ACHN (cell line): ENCODE data around the gene BPIFB1.
A peak's percentile ranks its signal among the peaks of the same experiment; 100 is the strongest.

Experiments used
- DNase-seq: peaks from one replicate; pipeline ENCODE4 v3.0.0-alpha.2; 2015
- in situ Hi-C: cut with HindIII; loops from 2 replicates; pipeline ENCODE4 v1.10.0; 2017; ENCODE audit warnings: low sequenced_read_pairs, low pct_ligation_motif_present, low pct_unique_long_range_greater_than_20kb

Gene BPIFB1, protein sequence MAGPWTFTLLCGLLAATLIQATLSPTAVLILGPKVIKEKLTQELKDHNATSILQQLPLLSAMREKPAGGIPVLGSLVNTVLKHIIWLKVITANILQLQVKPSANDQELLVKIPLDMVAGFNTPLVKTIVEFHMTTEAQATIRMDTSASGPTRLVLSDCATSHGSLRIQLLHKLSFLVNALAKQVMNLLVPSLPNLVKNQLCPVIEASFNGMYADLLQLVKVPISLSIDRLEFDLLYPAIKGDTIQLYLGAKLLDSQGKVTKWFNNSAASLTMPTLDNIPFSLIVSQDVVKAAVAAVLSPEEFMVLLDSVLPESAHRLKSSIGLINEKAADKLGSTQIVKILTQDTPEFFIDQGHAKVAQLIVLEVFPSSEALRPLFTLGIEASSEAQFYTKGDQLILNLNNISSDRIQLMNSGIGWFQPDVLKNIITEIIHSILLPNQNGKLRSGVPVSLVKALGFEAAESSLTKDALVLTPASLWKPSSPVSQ

DNA sequence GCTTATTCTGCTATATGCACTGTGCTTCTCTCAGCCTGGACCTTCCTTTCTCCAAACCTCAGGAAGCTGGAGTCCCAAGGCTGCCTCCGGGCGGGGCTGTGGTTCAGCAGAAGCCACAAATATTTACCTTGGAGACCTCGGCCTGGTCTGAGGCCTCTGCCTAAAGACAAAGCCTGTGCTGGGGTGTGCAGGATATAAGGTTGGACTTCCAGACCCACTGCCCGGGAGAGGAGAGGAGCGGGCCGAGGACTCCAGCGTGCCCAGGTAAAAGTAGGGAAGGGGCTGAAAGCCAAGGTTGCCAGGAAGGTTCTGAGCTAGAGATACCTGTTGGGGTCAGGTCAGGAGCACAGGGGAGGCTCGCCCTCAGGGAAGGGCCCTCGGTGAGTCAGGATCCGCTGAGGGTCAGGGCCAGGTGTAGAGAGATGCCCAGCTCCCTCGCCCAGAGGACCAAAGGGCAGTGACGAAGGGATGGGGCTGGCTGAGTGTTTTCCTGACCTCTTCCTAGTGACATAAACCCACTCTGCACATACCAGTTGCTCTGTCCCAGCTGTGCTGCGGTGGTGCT, at the start of gene BPIFB1:
Gene BPIFB1, plus strand, starts transcription at position 224 of the 565 bp plus-strand sequence. CDS start 2,860 bp downstream, outside the sequence.
- in situ Hi-C loops = no loop called here
- DNase-seq = no peak

DNA sequence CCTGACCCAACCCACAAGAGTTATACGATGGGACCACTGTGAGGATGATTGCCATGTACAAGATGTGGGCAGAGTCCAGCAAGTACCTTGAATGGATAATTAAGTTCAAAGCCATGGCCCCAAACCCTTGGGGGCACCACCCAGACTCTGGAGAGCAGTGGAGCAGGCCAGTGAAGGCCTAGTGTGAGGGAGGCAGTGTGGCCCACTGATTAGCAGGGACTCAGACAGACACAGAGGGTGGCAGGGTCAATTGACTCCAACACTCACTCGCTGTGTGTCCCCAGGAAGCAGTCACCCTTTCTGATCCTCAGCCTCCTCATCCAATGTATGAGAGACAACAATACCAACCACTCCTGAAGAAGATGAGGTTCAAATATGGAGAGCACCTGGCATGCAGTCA, 49.0 kb upstream of the BPIFB1 start:
- in situ Hi-C loops = no loop called here
- no peak for DNase-seq

DNA sequence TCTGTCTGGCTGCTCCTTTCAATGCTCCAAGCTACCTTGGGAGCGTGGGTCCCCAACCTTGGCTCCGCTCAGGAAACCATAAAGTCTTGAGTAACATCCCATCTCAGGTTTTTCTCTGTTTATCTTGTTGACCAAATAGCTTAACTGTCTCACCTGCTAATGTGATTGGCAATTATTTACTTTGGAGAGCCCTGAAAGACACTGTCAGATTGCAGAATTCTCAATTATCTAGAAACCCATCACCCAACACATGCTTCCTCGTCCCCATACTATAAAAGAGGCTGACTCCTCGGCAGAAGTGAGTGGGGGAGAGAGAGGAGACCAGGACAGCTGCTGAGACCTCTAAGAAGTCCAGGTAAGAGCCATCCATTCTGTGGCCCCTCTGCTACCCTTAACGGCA, 47.3 kb upstream of the BPIFB1 start, which contains the start of gene BPIFA1:
Gene BPIFA1, plus strand, starts transcription at position 301 of the 400 bp plus-strand sequence. CDS start 1,716 bp downstream, outside the sequence.
- no peak for DNase-seq
- in situ Hi-C loops = no loop called here

DNA sequence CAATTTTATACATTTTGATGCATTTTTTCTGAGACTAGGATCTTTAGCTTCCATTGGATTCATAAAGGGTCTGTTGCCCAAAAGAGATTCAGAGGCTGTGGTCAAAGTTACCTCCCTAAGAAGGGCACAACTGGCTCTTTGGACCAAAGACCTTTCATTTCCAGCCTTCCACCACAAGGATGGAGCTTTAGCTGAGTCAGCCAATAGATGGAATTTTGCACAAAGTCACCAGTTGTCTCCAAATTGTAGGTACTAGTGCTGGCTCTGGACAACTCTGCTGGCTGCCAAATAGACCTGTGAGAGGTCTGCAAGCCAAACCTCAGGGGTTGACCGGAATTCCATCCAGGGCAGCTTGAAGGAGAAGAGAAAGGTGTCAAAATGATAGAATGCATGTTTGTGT, 46.7 kb upstream of the BPIFB1 start:
- in situ Hi-C loops = no loop called here
- no peak for DNase-seq

DNA sequence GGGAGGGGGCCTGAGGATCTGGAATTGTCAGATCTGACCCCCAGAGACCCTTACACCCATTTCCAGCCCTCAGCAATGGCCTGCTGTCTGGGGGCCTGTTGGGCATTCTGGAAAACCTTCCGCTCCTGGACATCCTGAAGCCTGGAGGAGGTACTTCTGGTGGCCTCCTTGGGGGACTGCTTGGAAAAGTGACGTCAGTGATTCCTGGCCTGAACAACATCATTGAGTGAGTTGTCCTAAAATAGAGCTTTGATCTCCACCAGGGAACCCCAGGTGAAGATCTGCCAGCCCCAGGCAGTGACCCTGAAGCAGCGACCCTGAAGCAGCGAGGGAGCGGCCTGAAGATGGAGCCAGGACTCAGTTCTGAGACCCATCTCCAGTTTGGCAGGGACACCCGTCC, 45.0 kb upstream of the BPIFB1 start:
- in situ Hi-C loops = no loop called here
- no peak for DNase-seq

DNA sequence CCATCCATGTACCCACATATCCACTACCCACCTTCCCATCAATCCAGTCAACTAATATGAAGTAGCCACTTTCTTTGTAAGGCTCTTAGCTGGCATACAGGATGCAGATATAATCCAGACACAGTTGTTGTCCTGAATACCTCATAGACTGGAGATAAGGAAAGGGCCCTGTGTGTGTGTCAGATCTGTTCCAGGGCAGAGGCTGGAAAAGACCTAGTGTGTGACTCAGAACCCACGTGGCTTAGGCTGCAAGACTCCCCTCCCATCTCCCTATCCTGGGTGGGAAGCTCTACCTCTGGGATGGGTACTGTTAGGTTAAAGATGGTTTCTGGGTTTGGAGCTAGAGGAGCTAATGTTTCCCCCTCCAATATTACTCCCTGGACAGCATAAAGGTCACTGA, 43.6 kb upstream of the BPIFB1 start:
- DNase-seq = no peak
- in situ Hi-C loops = no loop called here

DNA sequence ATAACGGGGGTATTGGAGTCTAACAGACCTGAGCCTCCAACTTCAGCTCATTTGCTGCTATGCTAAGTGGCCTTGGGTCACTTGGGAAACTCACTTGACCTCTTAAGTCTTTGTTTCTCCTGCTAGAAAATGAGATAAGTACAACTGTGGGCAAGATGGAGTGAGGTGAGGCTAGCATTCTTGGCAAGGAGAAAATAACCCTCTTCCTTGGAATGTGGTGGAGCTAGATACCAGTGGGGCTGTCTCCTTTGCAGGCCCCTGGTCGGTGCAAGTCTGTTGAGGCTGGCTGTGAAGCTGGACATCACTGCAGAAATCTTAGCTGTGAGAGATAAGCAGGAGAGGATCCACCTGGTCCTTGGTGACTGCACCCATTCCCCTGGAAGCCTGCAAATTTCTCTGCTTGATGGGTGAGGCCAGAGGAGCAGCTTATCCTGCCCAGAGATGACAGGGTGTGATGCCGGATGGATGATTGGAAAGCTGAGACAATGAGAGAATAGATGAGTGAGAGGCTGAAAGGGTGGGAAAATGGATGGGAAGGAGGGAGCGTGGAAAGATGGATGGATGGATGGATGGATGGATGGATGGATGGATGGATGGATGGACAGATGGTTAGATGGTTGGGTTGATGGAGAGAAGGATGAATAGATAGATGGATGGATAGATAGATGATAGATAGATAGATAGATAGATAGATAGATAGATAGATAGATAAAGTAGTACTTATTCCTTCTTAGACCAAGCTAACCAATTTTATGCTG, 42.9 kb upstream of the BPIFB1 start:
- no peak for DNase-seq
- in situ Hi-C loops = no loop called here

DNA sequence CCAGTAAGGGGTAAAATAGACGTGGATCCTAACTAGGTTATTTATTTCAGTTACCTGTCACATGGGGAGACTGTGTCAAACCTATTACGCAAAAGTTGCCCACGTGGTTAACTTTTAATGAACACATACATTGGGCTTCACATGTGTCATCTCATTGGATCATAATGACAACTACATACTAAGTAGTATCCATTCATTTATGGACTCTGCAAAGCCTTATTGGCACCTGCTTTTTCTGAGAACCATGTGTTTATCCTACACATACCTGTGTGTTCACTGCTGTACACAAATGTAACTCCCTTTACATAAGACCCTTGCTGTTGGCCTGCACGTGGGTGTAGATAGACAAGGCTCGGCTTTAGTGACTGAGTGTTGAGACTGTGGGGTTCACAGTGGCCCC, 42.1 kb upstream of the BPIFB1 start:
- in situ Hi-C loops = no loop called here
- DNase-seq = no peak

DNA sequence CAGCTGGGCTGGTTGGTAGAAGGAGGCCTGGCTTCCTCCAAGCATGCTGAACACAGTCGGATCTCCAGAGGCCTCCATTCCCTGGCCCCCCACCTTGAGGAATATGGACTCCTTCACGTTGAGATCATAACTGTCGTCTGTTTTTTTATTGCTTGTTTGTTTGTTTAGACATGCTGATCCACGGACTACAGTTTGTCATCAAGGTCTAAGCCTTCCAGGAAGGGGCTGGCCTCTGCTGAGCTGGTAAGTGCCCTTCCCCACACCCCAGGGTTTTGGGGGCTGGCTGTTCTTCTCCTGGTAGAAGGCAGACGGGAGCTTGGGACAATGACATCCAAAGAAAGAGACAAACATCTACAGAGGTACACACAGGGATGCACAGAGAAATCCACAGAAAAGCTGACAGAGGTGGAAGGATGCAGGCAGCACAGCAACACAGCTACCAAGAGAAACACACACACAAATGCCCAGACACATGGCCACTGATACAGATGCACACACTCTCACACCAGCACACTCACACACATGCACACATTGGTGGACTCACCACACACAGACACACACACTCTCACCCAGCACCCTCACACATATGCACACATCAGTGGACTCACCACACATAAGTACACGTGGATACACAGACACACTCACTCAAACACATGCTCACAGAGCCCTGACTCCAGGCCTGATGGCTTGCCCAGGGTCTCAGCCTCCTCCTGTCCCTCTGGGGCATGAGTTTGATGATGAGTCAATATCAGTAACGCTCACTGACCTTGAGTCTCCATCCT, 40.5 kb upstream of the BPIFB1 start:
- no peak for DNase-seq
- in situ Hi-C loops = no loop called here

DNA sequence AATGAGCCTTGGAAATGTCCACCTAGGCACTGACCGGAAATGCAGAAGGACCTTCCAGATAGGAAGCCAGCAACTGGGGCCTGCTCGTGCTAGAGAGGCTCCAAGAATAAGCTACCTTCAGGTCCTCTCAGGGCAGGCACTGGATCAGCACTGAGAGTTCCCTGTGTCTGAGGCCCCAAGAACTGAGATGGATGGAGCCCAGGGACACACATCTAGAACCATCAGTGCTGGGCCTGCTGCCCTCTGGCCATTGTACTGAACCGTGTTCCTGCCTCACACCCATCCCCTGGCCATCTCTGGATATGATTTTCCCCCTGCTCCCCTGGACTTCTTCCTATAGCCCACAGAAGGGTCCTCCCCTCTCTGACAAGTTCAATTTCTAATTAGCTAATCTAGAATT, 36.9 kb upstream of the BPIFB1 start:
- in situ Hi-C loops = no loop called here
- DNase-seq = no peak

DNA sequence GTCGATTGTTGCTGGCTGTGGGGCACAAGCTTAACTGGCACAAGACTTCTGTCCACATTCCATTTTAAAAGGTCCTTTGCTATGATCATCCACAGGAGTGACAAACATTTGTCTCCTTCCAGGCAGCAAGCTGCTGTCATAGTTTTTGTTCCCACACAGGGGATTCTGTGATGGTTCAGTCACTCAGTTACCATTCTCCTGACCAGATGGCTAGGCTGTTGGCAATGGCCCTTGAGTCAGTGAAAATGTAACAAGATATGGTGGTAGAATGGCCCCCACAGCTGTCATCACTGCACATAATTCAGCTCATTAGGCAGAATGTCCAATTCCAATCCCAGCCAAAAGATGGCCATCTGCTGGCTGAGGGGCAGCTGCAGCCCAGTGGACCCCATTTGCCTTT, 33.6 kb upstream of the BPIFB1 start:
- DNase-seq = no peak
- in situ Hi-C loops = no loop called here

DNA sequence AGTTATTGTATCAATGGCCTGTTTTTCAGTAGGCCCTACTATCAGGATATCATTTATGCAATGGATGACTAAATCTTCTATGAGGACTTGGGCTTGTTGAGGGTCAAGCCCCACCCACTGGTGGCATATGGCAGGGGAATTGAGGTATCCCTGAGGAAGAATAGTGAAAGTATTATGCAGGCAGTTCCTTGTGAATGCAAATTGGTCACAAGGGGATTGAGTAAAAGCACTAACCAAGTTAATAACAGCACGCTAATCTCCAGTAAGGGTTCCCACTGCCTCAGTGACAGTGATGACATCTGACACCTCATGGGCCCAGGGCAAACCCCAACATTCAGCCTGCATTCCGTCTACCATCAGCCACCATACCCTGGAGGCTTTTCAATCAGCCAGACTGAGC, 32.3 kb upstream of the BPIFB1 start:
- no peak for DNase-seq
- in situ Hi-C loops = no loop called here

DNA sequence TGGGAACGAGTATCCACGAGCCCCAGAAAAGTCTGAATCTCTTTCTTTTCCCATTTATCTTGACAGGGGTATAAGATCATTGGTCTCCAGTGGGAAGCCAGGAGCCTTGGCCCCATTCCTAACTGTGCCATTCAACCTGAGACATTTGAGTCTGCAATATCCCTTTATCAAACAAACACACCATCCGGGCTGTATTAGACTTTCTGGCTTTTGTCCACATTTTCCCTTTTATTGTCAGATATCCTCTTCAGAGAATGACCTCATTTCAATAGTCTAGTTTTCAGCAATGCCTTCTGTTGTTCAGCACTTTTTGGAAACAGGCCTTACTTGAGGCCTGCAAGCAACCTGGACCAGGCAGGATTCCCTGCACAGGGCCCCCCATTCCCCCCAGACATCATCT, 31.5 kb upstream of the BPIFB1 start:
- in situ Hi-C loops = no loop called here
- no peak for DNase-seq

DNA sequence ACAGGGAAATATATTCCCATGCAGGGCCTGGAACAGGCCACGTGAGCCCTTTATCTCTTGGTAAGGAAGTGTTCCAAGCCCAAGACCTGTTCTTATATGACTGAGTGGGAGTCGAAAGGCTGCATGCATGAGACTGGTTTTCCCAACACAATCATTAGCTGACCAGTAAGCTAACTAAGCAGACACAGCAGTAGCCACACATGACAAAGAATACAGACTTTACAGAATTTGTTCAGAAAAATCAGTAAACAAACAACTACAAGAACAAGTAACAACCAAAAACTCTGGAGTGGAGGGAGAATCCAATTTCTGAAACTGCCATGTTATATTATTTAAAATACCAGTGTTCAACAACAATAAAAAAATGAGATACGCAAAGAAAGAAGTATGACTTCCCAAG, 30.6 kb upstream of the BPIFB1 start:
- in situ Hi-C loops = no loop called here
- DNase-seq = no peak

DNA sequence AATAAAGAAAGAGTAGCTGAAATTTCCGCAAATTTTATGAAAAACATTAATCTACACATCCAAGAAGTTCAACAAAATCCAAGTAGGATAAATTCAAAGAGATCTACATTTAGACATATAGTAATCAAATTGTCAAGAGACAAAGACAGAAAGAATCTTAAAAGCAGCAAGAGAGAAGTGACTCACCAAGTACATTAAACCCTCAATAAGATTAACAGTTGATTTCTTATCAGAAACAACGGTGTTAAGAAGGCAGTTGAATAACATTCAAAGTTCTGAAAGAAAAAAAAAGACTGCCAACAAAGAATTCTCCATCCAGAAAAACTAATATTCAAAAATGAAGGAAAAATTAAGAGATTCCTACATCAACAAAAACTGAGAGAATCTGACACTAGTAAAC, 28.0 kb upstream of the BPIFB1 start:
- in situ Hi-C loops = no loop called here
- DNase-seq = no peak

DNA sequence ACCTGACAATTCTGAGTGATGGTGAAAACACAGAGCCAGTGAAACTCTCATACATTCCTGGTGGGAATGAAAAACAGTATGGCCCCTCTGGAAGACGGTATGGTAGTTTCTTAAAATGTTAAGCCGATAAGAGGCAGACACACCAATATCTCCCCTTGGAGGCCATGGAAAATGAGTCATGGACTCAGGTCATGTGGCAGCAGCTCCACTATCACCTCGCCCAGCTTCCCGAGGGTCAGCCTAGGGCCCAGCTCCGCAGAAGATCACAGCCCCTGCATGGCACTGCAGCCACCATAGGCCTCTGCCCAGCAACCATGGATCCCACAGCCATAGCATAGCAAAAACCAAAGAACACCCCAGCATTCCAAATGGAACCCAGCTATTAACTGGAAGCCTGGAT, 25.8 kb upstream of the BPIFB1 start:
- in situ Hi-C loops = no loop called here
- no peak for DNase-seq

DNA sequence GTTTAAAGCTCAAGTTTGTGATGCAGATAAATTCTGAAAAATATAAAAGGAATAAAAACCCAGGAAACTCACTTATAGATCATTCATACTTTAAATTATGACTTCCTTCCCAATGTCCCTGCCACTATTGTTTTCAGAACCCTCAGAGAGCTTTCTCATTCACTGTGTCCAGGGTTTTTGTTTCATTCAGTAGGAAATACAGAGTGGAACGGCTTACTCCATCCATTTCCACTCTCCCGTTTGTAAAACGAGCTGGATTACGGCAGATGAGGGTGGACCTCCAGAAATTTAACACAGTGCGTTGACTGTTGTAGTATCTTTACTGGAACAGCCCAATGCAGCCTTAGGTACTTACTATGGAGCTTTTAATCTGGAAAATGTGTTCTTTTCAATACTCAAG, 23.6 kb upstream of the BPIFB1 start:
- in situ Hi-C loops = no loop called here

DNA sequence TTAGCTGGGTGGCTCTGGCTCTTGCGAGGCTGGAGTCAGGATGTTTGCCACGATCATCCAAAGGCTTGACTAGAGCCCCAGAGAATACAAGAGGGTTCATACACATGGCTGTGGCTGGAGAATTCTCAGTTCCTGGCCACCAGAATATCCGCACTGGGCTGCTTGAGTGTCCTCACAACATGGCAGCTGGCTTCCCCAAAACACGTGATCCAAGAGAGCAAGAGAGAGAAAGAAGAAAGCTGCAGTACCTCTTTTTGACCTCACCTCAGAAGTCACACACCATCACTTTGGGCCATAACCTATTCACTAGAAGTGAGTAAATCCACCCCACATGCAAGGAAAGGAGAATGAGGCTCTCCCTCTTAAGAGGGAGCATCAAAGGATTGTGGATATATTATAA, 21.5 kb upstream of the BPIFB1 start:
- no peak for DNase-seq
- in situ Hi-C loops = no loop called here

More for the DNA sequence above, 23.6 kb upstream of the BPIFB1 start:
- no peak for DNase-seq

DNA sequence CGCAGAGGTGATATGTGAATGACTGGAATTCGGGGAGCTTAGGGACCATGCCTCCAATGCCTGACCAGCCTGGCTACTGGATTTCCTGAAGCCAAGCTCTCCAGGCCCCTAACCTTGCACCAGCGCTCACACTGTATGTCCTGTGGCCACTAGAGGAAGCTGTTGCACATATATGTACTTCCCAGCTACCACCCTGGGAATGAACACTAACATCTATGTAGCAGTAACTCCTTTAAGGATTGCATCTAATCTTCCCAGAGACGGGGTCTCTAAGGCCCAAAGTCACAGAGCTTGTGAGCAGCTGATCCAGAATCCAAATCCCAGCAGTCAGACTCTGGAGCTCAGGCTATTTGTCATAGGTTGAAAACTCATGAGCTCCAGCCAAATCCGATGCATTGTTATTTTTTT, 20.4 kb upstream of the BPIFB1 start:
- in situ Hi-C loops = no loop called here

More for the DNA sequence above, 20.4 kb upstream of the BPIFB1 start:
- DNase-seq = peak; percentile 63
